Breast epithelium (tissue), 3 donors: ENCODE measurements around the gene STK31.

Source experiments
- POLR2A ChIP-seq: fragments of 450-650 bp; IDR thresholded peaks from one replicate; pipeline ENCODE4 v1.6.1; 2016; ENCODE audit warnings: antibody characterized with exemption, mild to moderate bottlenecking, moderate library complexity
- TF ChIP-seq, protein P1 (sequence below), 3 donors: fragments of 450-650 bp; IDR thresholded peaks; one replicate each; pipeline ENCODE4 v1.5.1; 2016 to 2017; ENCODE audit warnings: antibody characterized with exemption in 3 of 3, mild to moderate bottlenecking in 3 of 3, moderate library complexity in 3 of 3

DNA sequence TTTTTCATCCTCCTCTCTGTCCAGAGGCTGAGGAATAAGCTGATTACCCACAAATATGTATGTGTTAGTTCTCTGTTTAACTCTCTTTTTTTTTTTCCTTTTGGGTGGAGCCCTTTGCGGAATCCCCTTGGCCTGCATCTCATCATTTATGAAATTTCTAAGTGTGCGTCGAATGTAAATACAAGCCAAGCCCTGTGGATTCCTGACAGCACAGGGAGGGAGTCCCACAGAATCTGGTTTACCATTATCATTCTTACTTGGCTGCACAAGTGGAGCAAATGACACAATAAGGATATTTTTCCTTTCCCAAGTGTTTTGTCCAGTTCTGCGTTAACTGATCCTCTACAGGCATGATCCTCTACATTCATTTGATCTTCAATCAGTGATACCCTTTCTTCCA is 11.4 kb downstream of the STK31 start:
- TF ChIP-seq, protein P1, sequence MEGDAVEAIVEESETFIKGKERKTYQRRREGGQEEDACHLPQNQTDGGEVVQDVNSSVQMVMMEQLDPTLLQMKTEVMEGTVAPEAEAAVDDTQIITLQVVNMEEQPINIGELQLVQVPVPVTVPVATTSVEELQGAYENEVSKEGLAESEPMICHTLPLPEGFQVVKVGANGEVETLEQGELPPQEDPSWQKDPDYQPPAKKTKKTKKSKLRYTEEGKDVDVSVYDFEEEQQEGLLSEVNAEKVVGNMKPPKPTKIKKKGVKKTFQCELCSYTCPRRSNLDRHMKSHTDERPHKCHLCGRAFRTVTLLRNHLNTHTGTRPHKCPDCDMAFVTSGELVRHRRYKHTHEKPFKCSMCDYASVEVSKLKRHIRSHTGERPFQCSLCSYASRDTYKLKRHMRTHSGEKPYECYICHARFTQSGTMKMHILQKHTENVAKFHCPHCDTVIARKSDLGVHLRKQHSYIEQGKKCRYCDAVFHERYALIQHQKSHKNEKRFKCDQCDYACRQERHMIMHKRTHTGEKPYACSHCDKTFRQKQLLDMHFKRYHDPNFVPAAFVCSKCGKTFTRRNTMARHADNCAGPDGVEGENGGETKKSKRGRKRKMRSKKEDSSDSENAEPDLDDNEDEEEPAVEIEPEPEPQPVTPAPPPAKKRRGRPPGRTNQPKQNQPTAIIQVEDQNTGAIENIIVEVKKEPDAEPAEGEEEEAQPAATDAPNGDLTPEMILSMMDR (IDR thresholded peaks at IDR 0.05) = no peak
- no peak for TF ChIP-seq POLR2A
